Subcutaneous abdominal adipose tissue (tissue), 5 donors: Measurements from ENCODE around the gene DCDC2B.

ENCODE experiments used
- H3K27ac ChIP-seq: one replicate; pipeline ENCODE4 v1.7.0; 2013; ENCODE audit warnings: low read depth, mild to moderate bottlenecking, inconsistent platforms, low read length, moderate library complexity
- H3K27me3 ChIP-seq, 5 donors: one replicate each; pipeline ENCODE4 v1.7.0; 2013; ENCODE audit warnings: low read length in 5 of 5, inconsistent platforms in 1 of 5; ENCODE audit not compliant: control insufficient read depth in 5 of 5, insufficient read depth in 4 of 5
- H3K36me3 ChIP-seq, 5 donors: one replicate each; pipeline ENCODE4 v1.7.0; 2013; ENCODE audit warnings: low read length in 5 of 5; ENCODE audit not compliant: control insufficient read depth in 5 of 5, insufficient read depth in 5 of 5
- H3K4me1 ChIP-seq, 5 donors: one replicate each; pipeline ENCODE4 v1.7.0; 2013; ENCODE audit warnings: low read length in 5 of 5, mild to moderate bottlenecking in 3 of 5, moderate library complexity in 1 of 5; ENCODE audit not compliant: control insufficient read depth in 5 of 5, insufficient read depth in 5 of 5
- H3K4me3 ChIP-seq, 5 donors: one replicate each; pipeline ENCODE4 v1.7.0; 2013; ENCODE audit warnings: low read length in 5 of 5, low read depth in 1 of 5
- H3K9ac ChIP-seq, 5 donors: one replicate each; pipeline ENCODE4 v1.7.0; 2013; ENCODE audit warnings: low read length in 5 of 5, mild to moderate bottlenecking in 4 of 5, moderate library complexity in 3 of 5
- H3K9me3 ChIP-seq, 5 donors: one replicate each; pipeline ENCODE4 v1.7.0; 2013; ENCODE audit warnings: low read length in 5 of 5; ENCODE audit not compliant: control insufficient read depth in 5 of 5
- donor health status: healthy.
- donor health status: healthy.
- donor health status: healthy.
- donor health status: healthy.
- donor health status: healthy.

Gene DCDC2B

GRCh38 chr1:32239790-32240139, 30.9 kb downstream of the DCDC2B start:
- peaks cover 0 to 33% (median 28%) of the 10 kb centered on the region in 5 donors for H3K4me1 ChIP-seq
- peaks cover 0 to 8% (median 3%) of the 10 kb centered on the region in 5 donors for H3K36me3 ChIP-seq
- H3K27me3 ChIP-seq = peaks cover 0 to 8% (median 0%) of the 10 kb centered on the region in 5 donors
- H3K9me3 ChIP-seq = no peaks in the 10 kb centered on the region
- peak overlapping the region; percentile 57 for H3K27ac ChIP-seq
- H3K4me3 ChIP-seq = peak overlapping the region in 4 of 5 donors; percentile 73 to 81 (median 78)
- H3K9ac ChIP-seq = peak overlapping the region in 1 of 5 donors; percentile 63

DNA sequence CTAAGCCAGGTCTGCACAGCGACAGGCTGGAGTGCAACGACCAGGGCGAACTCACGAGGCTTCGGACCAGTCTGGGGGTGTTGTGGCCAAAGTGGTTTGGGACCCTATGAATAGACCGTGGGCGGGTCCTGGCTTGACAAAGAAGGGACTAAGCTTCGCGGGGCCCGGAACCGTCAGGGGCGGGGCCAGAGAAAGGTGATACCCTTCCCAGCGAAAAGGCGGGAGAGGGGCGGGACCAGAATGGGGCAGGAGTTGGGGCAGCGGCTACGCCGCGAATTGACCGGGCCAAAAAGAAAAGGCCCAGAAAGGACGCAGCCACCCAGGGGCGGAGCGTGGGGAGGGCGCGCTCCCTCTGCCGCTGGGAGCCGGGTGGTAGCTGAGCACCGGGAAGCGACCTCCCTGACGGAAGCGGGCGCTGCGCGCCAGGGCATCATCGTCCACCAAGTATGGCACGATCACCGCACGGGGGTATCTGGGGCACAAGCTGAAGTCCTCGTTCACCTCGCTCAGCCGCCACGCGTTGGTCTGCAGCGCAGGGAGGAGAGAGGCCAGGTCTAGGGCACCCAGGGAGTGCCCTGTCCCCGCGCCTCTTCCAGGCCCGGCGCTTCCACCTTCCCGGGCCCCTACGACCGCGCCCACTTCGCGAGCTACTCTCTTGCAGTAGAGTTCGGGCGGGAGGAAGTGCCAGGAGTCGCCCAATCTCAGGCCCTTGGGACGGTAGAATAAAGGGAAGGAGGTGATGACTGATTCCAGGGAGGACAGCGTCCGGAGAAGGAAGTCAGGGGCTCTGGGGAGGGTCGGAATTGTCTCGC, 31.5 kb downstream of the DCDC2B start:
- Histone ChIP-seq H3K27me3 (peaks cover 0 to 8% (median 0%) of the 10 kb centered on the region in 5 donors), H3K9me3 (no peaks in the 10 kb centered on the region), H3K4me3 (peak overlapping the region; percentile 73 to 81 (median 76)), H3K9ac (peak overlapping the region; percentile 16 to 75 (median 63)), H3K4me1 (peaks cover 0 to 33% (median 28%) of the 10 kb centered on the region in 5 donors), H3K36me3 (peaks cover 0 to 5% (median 0%) of the 10 kb centered on the region in 5 donors), H3K27ac (peak overlapping the region; percentile 57)

- Histone ChIP-seq H3K4me1 (peaks cover 0 to 36% (median 28%) of the 10 kb centered on the region in 5 donors), H3K27me3 (peaks cover 0 to 8% (median 0%) of the 10 kb centered on the region in 5 donors), H3K36me3 (peaks cover 0 to 3% (median 0%) of the 10 kb centered on the region in 5 donors), H3K9me3 (no peaks in the 10 kb centered on the region), H3K9ac (peak overlapping the region in 4 of 5 donors; percentile 46 to 75 (median 68)), H3K27ac (peak overlapping the region; percentile 57), H3K4me3 (peak overlapping the region; percentile 73 to 81 (median 76))
These were observed 32.3 kb downstream of the DCDC2B start for GRCh38 chr1:32241001-32241763.

DNA sequence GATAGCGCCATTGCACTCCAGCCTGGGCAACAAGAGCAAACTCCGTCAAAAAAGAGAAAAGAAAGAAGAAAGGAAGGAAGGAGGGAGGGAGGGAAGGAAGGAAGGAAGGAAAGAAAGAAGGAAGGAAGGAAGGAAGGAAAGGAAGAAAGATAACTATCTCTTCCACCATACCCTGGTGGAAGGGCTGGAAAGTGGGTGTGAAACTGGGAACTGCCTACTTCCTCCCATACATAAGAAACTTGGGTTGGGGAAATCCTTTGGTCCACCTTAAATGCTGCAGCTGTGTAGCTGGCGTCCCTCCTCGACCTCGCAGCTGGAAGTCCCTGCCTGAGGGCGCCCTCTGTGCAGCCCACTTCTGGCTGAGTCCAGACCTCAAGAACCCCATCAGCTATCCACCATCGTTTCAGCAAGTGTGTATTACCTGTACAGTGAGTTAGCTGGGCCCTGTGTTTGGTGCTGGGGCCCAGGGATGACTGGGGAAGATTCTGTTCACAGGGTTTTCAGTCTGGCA, 33.5 kb downstream of the DCDC2B start:
- H3K27me3 ChIP-seq = peaks cover 0 to 8% (median 0%) of the 10 kb centered on the region in 5 donors
- H3K36me3 ChIP-seq = peaks cover 0 to 3% (median 0%) of the 10 kb centered on the region in 5 donors
- no peaks in the 10 kb centered on the region for H3K9me3 ChIP-seq
- peaks cover 0 to 48% (median 32%) of the 10 kb centered on the region in 5 donors for H3K4me1 ChIP-seq
- peak overlapping the region in 2 of 5 donors; percentile 4 to 13 for H3K4me3 ChIP-seq
- peak overlapping the region in 1 of 5 donors; percentile 43 for H3K9ac ChIP-seq
- H3K27ac ChIP-seq = no peak overlapping the region

DNA sequence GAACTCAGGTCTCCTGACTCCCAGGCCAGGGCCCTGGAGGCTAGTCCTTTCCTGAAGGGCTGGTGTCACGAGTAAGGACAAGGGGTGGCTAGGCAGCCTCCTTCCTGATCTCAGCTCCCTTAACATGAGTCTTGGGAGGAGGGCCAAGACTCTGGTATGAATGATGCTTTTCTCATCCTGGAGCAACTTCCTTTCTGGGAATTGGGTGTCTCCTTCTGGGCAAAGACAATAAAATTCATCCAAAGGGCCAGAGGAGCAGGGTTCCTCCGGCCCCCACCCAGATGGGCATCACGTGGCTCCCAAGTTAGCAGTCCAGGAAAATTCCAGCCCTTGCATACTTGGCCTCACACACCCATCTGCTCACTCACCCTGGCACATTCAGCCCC, 38.0 kb downstream of the DCDC2B start, which contains the start of gene FAM167B:
Gene FAM167B, plus strand, starts transcription at position 335 of the 386 bp plus-strand sequence. CDS start 200 bp downstream, outside the sequence.
- H3K4me3 ChIP-seq = peak within 1 kb of the TSS in 1 of 5 donors; percentile 4
- peak within 1 kb of the TSS; percentile 84 for H3K27ac ChIP-seq
- H3K9me3 ChIP-seq = no peaks in the 10 kb centered on the region
- peaks cover 0 to 5% (median 2%) of the 10 kb centered on the region in 5 donors for H3K27me3 ChIP-seq
- peak within 1 kb of the TSS in 1 of 5 donors; percentile 35 for H3K9ac ChIP-seq
- peaks cover 2 to 66% (median 34%) of the 10 kb centered on the region in 5 donors for H3K4me1 ChIP-seq
- H3K36me3 ChIP-seq = no peaks in the 10 kb centered on the region

- H3K9me3 ChIP-seq = no peaks in the 10 kb centered on the region
- peaks cover 0 to 6% (median 3%) of the 10 kb centered on the region in 5 donors for H3K27me3 ChIP-seq
- no peaks in the 10 kb centered on the region for H3K36me3 ChIP-seq
- peaks cover 4 to 69% (median 34%) of the 10 kb centered on the region in 5 donors for H3K4me1 ChIP-seq
- H3K4me3 ChIP-seq = peak overlapping the region in 1 of 5 donors; percentile 4
- H3K27ac ChIP-seq = peak overlapping the region; percentile 84
- peak overlapping the region in 1 of 5 donors; percentile 35 for H3K9ac ChIP-seq
These were observed 38.6 kb downstream of the DCDC2B start for GRCh38 chr1:32247452-32247851.

GRCh38 chr1:32247983-32248889, 39.3 kb downstream of the DCDC2B start:
- peaks cover 0 to 6% (median 3%) of the 10 kb centered on the region in 5 donors for H3K27me3 ChIP-seq
- H3K27ac ChIP-seq = peak overlapping the region; percentile 84
- H3K9me3 ChIP-seq = no peaks in the 10 kb centered on the region
- H3K36me3 ChIP-seq = no peaks in the 10 kb centered on the region
- peak overlapping the region in 2 of 5 donors; percentile 4 to 22 for H3K4me3 ChIP-seq
- H3K9ac ChIP-seq = peak overlapping the region in 1 of 5 donors; percentile 35
- peaks cover 6 to 67% (median 36%) of the 10 kb centered on the region in 5 donors for H3K4me1 ChIP-seq

DNA sequence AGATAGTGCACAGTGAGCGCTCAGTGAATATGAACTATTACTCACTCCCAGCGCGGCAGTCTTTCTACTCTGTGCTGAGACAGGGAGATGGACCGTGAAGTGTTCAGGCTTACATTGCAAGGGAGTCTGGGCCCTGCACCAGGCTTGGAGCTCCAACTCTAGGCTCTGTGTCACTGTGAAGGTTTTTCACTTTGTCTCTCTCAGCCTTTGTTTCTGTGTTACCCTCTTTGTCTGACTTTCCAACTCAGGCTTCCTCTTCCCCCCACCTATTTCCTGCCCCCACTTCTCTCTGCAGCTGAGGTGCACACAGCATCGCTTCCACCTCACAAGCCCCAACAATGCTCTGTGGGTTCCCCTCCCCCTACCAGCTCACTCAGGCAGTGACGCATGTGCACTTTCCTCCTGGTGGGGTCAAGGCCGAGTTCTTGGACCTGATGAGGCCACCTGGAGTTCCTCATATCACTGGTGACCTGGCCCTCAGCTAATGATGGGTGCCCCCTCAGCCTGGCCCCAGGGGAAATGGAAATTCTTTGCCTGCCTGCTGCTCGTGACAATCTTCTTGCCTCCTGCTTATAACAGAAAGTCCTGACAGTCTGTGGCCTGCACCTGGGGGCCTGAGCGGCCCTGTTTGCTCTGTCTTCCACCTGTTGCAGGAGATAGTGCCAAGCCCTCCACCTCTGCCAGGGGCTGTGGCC, 41.1 kb downstream of the DCDC2B start:
- Histone ChIP-seq H3K27me3 (peaks cover 0 to 7% (median 3%) of the 10 kb centered on the region in 5 donors), H3K4me1 (peaks cover 8 to 71% (median 36%) of the 10 kb centered on the region in 5 donors), H3K36me3 (no peaks in the 10 kb centered on the region), H3K27ac (peak overlapping the region; percentile 69), H3K9me3 (no peaks in the 10 kb centered on the region), H3K9ac (peak overlapping the region in 1 of 5 donors; percentile 64), H3K4me3 (peak overlapping the region in 1 of 5 donors; percentile 11)
